Stimulated activated CD4-positive, alpha-beta T cell treated with anti-CD3 and anti-CD28 coated beads, Interleukin-15, amount 100 ng/mL, for 24 hours (primary cell): ENCODE data around the gene FANK1.

Experiments
- DNase-seq: peaks from one replicate; pipeline ENCODE4 v3.0.0-alpha.2; 2020

FANK1 gene

GRCh38 chr10:125992254-125992653, 95.9 kb downstream of the FANK1 start:
- no peak for DNase-seq

- DNase-seq, result no peak
Observed at GRCh38 chr10:125994601-125995000, 98.2 kb downstream of the FANK1 start.

DNA sequence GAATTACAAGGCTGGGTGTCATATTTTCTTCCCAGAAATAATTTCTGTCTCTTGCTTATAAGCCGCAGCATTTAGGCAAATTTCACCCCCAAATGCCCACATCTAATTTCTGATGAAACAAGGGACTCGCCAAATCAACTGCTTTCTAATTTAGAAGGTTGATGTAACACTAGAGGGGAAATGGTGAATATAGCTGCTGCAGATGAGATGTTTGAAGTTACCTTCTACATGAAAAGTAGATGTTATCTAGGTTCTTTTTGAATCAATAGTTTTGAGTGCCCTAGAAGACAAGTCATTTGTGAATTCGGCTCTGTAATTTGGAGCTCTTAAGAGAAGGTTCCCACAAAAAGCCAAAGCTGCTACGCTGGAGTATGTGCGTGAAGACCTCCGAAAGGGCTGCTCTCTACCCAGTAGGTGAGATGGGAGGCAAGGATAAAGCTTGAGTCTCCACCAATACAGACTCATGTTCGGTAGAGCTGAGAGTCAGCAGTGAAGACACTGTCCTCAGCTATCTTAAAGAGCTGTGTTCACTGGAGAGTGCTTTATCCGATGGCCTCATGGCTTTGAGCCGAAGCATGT, 99.5 kb downstream of the FANK1 start:
- DNase-seq, result no peak

DNA sequence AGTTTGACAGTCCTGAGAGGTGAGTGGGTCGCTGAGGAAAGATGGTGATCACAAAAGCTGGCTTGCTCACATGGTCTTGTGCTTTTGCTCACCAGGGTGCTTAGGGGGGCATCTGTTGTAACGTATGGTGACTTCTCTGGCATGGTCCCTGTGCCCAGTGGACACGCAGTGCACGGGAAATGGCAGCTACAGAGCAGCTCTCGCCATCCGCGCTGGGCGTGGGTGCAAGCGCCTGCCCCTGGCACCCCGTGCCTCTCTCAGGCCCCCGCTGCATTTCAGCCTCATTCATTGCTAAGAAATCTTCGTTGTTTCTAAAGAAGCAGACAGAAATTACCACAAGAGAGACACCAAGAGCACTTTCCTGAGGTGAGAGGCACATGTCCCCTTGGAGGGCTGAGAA, 101.2 kb downstream of the FANK1 start:
- DNase-seq, result no peak

GRCh38 chr10:125999694-126000093, 103.3 kb downstream of the FANK1 start:
- DNase-seq, result no peak

GRCh38 chr10:126001576-126001975, 105.2 kb downstream of the FANK1 start:
- DNase-seq, result no peak

DNA sequence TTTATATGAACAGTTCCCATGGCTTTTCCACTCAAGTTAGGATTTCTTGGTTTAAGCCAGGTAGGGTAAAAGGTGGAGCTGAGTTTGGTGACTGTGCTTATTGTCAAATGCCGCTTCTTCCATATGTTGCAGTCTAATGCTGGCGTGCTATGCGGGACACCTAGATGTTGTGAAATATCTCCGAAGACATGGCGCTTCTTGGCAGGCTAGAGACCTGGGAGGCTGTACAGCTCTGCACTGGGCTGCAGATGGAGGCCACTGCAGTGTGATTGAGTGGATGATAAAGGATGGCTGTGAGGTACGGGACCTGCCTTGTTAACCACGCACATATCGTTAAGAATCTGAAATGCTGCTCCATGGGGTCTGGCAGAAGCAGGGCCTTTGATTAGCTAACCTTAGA, 108.4 kb downstream of the FANK1 start:
- no peak for DNase-seq

DNA sequence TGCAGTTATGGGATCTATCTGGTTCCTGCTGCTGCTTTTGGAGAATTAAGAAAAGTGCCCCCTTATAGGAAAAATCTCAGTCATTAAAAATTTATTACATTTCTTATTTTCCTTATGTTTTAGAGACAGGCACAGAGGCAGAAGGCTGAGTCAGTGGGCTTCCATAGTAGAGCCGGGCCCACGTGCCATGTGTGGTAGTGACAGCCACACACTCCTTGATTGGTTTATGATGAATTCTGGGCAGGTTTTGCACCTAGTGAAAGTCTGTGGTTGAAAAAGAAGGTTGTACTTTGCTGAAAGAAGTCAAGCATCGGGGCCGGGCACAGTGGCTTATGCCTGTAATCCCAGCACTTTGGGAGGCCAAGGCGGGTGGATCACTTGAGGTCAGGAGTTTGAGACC, 109.9 kb downstream of the FANK1 start:
- DNase-seq, result no peak

DNA sequence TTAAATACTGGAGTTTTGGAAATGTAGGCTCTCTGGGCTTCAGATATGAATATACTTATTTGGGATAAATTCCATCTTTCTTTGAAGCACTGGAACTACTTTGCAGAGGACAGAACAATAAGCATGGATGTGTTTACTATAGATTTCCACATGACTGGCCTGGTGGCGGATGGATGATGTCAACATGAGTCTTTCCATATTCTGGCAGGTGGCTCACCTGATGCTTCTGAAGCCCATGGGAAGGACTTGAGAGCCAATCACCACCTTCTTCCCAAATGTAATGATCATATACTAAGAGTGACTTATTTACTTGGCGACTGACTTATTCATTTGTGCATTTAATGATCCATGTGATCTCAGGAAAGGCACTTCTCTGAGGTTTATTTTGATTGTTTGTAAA, 110.5 kb downstream of the FANK1 start:
- DNase-seq, result no peak

DNA sequence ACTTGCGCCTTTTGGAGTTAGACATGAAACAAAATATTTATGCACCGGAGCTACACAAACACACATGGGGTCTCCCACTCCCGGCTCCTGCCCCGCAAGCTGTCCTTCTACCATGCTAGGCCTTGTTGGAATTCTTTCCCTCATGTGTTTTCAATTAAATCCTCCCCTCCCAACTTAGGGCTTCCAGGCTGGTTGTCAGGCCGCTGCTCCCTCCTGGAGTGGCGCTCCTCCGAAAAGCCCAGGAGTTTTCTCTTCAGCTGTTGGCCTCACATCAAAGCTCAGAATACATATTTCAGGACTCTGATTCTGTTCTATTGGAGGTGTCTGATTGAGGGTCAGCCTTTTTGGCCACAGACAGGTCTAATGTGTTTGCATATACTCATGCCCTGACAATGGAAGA, 113.3 kb downstream of the FANK1 start:
- no peak for DNase-seq

- DNase-seq, result no peak
Observed at GRCh38 chr10:126011995-126012394, 115.6 kb downstream of the FANK1 start.

DNA sequence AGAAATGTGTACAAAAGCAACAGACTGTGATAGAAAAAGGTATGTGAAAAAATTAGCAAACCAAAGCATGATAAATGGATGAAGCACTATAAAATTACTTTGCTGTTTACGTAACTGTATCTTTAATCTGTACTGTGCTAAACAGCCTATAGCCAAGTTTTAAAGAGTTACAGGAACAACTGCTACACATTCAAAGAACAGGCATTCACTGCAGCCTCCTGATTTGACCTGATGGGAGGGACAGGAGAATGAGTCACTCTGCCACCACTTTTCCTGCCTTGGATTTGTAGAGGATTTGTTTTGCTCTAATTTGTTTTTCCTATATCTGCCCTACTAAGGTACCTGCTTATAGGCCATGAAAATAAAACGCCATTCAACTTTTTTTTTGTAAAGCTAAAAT, 116.1 kb downstream of the FANK1 start:
- DNase-seq, result no peak

GRCh38 chr10:126013489-126014281, 117.3 kb downstream of the FANK1 start:
- DNase-seq, result peak; percentile 24

DNA sequence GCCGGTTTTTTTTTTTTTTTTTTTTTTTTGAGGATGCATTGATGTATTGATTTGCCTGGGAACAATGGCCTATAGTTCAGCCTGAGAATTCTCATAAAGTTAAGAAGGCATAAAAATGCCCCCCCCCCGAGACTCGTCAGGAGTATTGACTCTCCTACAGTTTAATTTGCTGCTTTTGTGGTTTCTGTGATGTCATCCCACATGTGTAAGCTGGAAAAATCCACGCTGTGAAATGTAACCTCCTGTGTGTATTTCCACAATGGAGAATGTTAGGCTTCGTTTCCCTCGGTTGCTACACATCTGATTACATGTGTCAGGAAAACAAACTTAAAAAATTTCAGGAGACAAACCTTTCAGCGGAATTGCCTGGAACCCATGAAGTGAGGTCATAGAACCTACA, 117.9 kb downstream of the FANK1 start:
- no peak for DNase-seq

DNA sequence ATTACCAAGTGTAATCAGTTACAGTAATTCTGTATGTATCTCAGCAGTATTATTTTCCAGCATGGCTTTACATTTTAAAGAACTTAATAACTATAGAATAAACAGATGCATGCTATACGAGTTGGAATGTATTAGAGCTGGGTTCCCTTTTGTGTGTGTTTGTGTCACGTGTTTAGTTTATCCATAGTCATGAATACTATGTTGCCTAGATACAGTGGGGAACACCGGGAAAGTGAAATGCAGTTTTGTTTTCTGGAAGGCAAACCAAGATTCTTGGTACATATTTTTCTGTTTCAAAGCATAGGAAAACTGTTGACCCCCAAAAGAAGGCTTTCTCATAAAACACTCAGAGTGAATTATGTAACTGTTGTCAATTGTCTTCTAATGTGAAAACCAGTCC, 119.0 kb downstream of the FANK1 start:
- no peak for DNase-seq

- no peak for DNase-seq
Observed at GRCh38 chr10:126016156-126016805, 119.9 kb downstream of the FANK1 start.

DNA sequence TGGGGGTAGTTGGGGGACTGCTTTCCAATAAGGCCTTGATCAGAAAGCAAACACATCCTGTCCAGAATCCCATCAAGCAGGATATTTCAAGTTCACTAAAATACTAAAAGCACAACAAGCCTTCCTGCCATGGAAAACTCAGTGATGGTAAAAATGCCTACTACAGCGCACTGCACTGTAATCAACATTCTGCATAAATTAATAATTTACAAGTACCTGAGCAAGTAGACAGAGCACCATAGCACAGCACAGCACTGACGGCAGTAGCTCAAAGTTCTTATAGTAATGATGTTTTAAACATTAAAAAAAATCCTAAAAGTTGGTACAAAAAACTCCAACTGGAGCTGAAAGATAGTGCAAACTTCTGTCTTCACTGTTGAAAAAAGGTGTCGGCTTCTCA, 120.5 kb downstream of the FANK1 start:
- DNase-seq, result no peak

DNA sequence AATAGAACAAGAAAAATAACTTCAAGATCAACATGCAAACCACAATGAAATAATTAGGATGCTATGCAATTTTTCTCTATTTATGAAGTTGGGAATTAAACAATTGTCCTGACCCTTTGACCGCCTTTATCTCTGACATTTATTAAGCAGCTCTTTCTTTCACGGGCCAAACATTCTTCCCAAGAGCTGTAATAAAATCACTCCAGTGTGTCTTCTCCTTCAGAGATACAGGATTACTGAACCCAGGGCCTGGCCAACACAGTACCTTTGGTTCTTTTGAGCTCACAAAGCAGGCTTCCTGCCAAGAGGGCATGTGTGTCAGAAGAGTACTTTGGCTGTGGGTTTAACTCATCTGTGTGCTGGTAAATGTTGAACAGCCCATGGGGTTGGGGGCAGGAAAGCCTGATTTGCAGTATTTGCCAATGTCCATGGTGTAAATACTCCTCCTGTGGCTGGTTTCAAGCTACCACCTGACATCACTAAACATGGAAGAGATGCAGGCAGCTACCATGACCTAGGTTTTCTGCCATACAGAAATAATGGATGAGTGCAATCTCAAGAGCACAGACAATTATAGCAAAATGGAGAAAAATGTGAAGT, 121.7 kb downstream of the FANK1 start:
- DNase-seq, result no peak

GRCh38 chr10:126021833-126022500, 125.6 kb downstream of the FANK1 start:
- DNase-seq, result no peak

- DNase-seq, result no peak
Observed at GRCh38 chr10:126022841-126023240, 126.5 kb downstream of the FANK1 start.

DNA sequence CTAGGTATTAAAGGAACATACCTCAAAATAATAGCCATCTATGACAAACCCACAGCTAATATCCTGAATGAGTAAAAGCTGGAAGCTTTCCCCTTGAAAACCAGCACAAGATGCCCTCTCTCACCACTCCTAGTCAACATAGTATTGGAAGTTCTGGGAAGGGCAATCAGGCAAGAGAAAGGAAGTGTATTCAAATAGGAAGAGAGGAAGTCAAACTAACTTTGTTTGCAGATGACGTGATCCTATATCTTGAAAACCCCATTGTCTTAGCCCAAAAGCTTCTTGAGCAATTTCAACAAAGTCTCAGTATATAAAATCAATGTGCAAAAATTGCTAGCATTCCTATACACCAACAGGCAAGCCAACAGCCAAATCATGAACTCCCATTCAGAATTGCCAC, 131.3 kb downstream of the FANK1 start:
- DNase-seq, result no peak

DNA sequence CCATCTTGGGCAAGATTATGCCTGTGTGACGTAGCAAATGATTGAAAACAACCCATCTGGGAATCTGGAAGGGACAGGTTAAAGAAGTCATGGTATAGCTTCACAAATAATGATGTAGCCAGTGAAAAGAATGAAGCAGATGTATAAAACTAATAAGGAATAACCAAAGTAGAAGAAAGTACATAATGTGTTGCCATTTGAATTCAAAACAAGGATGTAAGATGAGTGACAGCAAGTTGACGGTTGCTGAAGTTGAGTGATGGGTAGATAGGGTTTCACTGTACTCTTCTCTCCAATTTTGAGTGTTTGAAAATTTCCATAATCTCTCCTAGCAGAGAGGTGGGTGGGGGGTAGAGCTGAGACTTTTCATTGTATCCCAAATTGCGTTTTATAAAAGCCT, 133.6 kb downstream of the FANK1 start:
- no peak for DNase-seq

DNA sequence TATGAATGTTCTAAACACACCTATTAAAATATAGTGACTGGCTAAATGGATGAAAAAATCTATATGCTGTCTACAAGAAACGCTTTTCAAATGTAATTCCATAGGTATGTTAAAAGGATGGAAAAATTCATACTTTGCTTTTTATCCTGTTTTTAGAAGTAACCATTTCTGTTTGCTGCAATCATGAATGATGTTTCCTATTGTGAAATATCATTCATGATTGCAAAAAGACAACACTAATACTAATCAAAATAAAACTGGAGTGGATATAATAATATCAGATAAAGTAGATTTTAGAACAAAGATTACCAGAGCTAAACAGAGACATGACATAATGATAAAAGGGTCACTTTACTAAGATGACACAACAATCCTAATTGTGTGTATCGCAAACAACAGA, 138.2 kb downstream of the FANK1 start:
- no peak for DNase-seq
